Measurements from ENCODE around the gene LRRC32. TPM values are rescaled to one million over a fixed set of nuclear protein-coding genes. Genes with fewer than 3 reads are reported as not detected.

Gene LRRC32
- total and polyA plus RNA-seq, 9 of the 15 experiments (the other 6 are each of a cell fraction or from before 2014, with no cell fraction given) = 0.10 to 0.50 (median 0.19) TPM; not detected in 5

DNA sequence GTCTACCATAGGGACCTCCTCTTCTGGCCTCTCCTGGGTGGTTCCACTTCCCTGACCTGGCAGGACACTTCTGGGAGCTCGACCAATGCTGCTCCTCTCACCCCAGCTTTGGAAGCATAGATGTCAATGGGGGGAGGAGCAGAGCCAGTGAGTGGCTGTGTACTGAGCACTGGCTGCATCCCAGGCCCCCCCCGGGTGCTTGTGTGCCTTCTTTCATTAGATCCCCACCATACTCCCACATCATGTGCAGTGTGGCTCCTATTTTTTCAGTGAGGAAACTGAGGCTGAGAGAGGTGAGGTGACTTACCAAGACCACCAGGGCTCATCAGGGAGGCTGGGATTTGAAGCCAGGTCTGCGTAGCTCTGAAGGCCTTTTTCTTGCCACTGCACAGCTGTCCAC is 44.3 kb downstream of the LRRC32 start:
- Histone ChIP-seq H3K79me2 (ENCODE audit: control insufficient read depth, insufficient read depth, low read length) (no peaks in the 10 kb centered on the region), H3K4me1 (replicated peaks in 1 of 2; ENCODE audit: control insufficient read depth in 2 of 2, insufficient read depth in 2 of 2, low read length in 2 of 2) (peaks cover 14 to 30% of the 10 kb centered on the region in 2 experiments; a peak in 4 of 5 replicates), H3K27me3 (ENCODE audit: control insufficient read depth in 2 of 2, insufficient read depth in 2 of 2, low read length in 2 of 2) (no peaks in the 10 kb centered on the region), H3K4me2 (ENCODE audit: insufficient read depth, low read length) (no peak overlapping the region), H3K27ac (ENCODE audit: extremely low read depth, low read depth, low read length) (no peak overlapping the region), H2AFZ (ENCODE audit: low read depth, low read length) (no peak overlapping the region), H3K9me3 (replicated peaks; ENCODE audit: control insufficient read depth, insufficient read depth, low read depth, low read length) (no peaks in the 10 kb centered on the region; the same call in 1 of the 2 replicates), H3K36me3 (ENCODE audit: control insufficient read depth, insufficient read depth, low read length) (no peaks in the 10 kb centered on the region), H3K9ac (ENCODE audit: insufficient read depth in 1 of 2, low read depth in 2 of 2, low read length in 2 of 2) (no peak overlapping the region), H3K9me1 (ENCODE audit: control insufficient read depth, insufficient read depth, low read length) (no peaks in the 10 kb centered on the region), H4K20me1 (replicated peaks; ENCODE audit: control insufficient read depth, insufficient read depth, low read length) (no peaks in the 10 kb centered on the region), H3K4me3 (no peak overlapping the region)
- DNase-seq (ENCODE audit: extremely low read depth in 1 of 4, low spot score in 3 of 4) (no peak), ATAC-seq (no peak), FAIRE-seq (no peak)
- in situ Hi-C loops (cut with MboI) (no loop called here), intact Hi-C loops (cut with micrococcal nuclease) (no loop called here)
- BruUV-seq (replicated peaks) = no TSS peak
- 26% methylated on average over 3 of the region's 3 CpGs for WGBS (ENCODE audit: insufficient coverage, low coverage, missing lambda C conversion rate)
- POLR2A ChIA-PET = interaction anchor here (0.7 to 1.5 kb wide), 2 partner anchors 11 to 1878 kb away, joined by 3 to 4 read pairs; partner anchors contain the start of gene RNF169
- CTCF ChIA-PET (ENCODE audit: low intra/inter-chr PET ratio) = no interaction called here
- no peak for TF ChIP-seq CAMTA2 (CRISPR knock-in tag; conservative IDR thresholded peaks at IDR 0.05)
- TF ChIP-seq MCM5 (IDR thresholded peaks at IDR 0.05; ENCODE audit: low read depth) = no peak
- no peak for TF ChIP-seq FOXM1 (IDR thresholded peaks at IDR 0.05; ENCODE audit: low read depth)
- no peak for TF ChIP-seq FOXM1 (CRISPR knock-in tag; IDR thresholded peaks at IDR 0.05; ENCODE audit: low read depth)
- TF ChIP-seq, protein P1, sequence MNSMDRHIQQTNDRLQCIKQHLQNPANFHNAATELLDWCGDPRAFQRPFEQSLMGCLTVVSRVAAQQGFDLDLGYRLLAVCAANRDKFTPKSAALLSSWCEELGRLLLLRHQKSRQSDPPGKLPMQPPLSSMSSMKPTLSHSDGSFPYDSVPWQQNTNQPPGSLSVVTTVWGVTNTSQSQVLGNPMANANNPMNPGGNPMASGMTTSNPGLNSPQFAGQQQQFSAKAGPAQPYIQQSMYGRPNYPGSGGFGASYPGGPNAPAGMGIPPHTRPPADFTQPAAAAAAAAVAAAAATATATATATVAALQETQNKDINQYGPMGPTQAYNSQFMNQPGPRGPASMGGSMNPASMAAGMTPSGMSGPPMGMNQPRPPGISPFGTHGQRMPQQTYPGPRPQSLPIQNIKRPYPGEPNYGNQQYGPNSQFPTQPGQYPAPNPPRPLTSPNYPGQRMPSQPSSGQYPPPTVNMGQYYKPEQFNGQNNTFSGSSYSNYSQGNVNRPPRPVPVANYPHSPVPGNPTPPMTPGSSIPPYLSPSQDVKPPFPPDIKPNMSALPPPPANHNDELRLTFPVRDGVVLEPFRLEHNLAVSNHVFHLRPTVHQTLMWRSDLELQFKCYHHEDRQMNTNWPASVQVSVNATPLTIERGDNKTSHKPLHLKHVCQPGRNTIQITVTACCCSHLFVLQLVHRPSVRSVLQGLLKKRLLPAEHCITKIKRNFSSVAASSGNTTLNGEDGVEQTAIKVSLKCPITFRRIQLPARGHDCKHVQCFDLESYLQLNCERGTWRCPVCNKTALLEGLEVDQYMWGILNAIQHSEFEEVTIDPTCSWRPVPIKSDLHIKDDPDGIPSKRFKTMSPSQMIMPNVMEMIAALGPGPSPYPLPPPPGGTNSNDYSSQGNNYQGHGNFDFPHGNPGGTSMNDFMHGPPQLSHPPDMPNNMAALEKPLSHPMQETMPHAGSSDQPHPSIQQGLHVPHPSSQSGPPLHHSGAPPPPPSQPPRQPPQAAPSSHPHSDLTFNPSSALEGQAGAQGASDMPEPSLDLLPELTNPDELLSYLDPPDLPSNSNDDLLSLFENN (IDR thresholded peaks at IDR 0.05; ENCODE audit: low read depth in 2 of 2, low read length in 2 of 2) = no peak
- TF ChIP-seq JUN (IDR thresholded peaks at IDR 0.05; ENCODE audit: borderline replicate concordance, low read depth, low read length) = no peak
- TF ChIP-seq JUN (CRISPR knock-in tag; IDR thresholded peaks at IDR 0.05; ENCODE audit: borderline replicate concordance) = no peak
- TF ChIP-seq, protein P2, sequence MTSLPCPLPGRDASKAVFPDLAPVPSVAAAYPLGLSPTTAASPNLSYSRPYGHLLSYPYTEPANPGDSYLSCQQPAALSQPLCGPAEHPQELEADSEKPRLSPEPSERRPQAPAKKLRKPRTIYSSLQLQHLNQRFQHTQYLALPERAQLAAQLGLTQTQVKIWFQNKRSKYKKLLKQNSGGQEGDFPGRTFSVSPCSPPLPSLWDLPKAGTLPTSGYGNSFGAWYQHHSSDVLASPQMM (CRISPR knock-in tag; IDR thresholded peaks at IDR 0.05) = no peak
- TF ChIP-seq ZNF766 (CRISPR knock-in tag; conservative IDR thresholded peaks at IDR 0.05) = no peak
- no peak for TF ChIP-seq MXI1 (IDR thresholded peaks at IDR 0.05; ENCODE audit: low read depth, low read length)
- no peak for TF ChIP-seq CC2D1A (IDR thresholded peaks at IDR 0.05)
- TF ChIP-seq GABPB1 (CRISPR knock-in tag; IDR thresholded peaks at IDR 0.05) = no peak
- TF ChIP-seq JUND (IDR thresholded peaks at IDR 0.05; ENCODE audit: borderline replicate concordance, low read depth, low read length) = no peak
- TF ChIP-seq JUND (tag; IDR thresholded peaks at IDR 0.05; ENCODE audit: borderline replicate concordance, low read depth, low read length) = no peak
- no peak for TF ChIP-seq MTA3 (IDR thresholded peaks at IDR 0.05; ENCODE audit: borderline replicate concordance)
- no peak for TF ChIP-seq FOXJ3 (CRISPR knock-in tag; IDR thresholded peaks at IDR 0.05)
- TF ChIP-seq ZNF764 (CRISPR knock-in tag; IDR thresholded peaks at IDR 0.05; ENCODE audit: low read depth) = no peak
- TF ChIP-seq, protein P3, sequence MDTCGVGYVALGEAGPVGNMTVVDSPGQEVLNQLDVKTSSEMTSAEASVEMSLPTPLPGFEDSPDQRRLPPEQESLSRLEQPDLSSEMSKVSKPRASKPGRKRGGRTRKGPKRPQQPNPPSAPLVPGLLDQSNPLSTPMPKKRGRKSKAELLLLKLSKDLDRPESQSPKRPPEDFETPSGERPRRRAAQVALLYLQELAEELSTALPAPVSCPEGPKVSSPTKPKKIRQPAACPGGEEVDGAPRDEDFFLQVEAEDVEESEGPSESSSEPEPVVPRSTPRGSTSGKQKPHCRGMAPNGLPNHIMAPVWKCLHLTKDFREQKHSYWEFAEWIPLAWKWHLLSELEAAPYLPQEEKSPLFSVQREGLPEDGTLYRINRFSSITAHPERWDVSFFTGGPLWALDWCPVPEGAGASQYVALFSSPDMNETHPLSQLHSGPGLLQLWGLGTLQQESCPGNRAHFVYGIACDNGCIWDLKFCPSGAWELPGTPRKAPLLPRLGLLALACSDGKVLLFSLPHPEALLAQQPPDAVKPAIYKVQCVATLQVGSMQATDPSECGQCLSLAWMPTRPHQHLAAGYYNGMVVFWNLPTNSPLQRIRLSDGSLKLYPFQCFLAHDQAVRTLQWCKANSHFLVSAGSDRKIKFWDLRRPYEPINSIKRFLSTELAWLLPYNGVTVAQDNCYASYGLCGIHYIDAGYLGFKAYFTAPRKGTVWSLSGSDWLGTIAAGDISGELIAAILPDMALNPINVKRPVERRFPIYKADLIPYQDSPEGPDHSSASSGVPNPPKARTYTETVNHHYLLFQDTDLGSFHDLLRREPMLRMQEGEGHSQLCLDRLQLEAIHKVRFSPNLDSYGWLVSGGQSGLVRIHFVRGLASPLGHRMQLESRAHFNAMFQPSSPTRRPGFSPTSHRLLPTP (IDR thresholded peaks at IDR 0.05; ENCODE audit: borderline replicate concordance, extremely low read depth, insufficient read length) = no peak
